GM21528 (cell line): ENCODE results near the gene UBE2R2.
"Not testable (repeated sequence)": the region's sequence is repeated elsewhere in the genome, so short reads cannot be mapped to it uniquely, and the experiment has no call there.

Source experiments
- ATAC-seq: cut with Tn5 transposase; IDR thresholded peaks from one replicate; pipeline ENCODE4 v1.9.1; 2021; ENCODE audit warnings: mild to moderate bottlenecking, moderate library complexity; ENCODE audit not compliant: unreplicated experiment, low FRiP score

UBE2R2 gene

DNA sequence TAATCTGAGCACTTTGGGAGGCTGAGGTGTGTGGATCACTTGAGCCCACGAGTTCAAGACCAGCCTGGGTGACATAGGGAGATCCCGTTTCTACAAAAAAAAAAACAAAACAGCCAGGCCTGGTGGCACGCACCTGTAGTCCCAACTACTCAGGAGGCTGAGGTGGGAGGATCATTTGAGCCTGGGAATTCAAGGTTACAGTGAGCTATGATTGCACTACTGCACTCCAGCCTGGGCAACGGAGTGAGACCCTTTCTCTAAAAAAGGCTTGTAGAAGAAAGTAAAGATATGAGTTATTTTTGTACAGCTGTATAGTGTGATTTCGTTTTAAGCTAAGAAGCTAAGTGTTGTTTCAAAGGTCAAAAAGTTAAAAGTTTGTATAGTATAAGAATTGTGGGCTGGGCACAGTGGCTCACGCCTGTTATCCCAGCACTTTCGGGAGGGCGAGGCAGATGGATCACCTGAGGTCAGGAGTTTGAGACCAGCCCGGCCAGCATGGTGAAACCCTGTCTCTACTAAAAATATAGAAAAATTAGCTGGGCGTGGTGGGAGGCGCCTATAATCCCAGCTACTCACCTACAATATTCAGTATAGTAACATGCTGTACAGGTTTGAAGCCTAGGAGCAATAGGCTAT lies 18.8 kb downstream of the UBE2R2 start:
- no peak for ATAC-seq

DNA sequence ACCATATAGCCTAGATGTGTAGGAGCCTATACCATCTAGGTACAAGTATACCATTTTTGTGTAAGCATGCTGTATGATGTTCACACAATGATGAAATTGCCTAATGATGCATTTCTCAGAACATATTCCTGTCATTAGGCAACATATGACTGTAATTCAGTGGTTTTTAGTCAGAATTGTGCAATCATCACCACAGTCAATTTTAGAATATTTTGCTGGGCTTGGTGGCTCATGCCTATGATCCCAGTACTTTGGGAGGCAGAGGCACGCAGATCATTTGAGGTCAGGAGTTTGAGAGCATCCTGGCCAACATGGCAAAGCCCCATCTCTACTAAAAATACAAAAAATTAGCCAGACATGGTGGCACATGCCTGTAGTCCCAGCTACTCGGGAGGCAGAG lies 19.3 kb downstream of the UBE2R2 start:
- ATAC-seq = not testable (repeated sequence)

DNA sequence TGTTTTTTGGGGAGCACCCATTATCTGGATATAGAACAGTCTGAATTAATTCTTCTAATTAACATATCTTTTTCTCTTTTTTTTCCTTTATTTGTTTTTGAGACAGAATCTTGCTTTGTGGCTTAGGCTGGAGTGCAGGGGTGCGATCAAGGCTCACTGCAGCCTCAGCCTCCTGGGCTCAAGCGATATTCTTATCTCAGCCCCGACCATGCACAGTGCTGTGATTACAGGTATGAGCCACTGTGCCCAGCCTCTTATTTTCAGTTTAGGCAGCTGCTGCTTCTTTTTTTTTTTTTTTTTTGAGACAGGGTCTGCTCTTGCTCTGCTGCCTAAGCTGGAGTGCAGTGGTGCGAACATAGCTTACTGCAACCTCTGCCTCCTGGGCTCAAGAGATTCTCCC lies 20.2 kb downstream of the UBE2R2 start:
- no peak for ATAC-seq

DNA sequence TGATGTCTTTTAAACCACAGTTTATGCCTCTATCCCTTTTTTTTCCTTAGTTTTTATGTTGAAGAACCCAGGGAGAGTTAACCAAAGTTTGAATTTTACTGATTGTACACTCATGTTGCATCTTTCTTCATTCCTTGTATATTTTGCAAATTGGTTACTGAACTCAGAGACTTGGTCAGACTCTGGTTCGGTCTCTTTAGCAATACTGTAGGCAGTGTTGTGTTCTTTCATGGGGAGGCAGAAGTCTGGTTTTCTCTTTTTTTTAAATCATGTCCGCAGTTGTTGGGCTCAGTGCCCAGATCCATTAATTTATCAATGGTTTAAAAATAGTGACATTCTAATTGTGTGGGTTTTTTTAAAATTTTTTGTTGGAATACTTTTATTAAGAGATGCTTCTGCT lies 23.4 kb downstream of the UBE2R2 start:
- ATAC-seq = no peak

DNA sequence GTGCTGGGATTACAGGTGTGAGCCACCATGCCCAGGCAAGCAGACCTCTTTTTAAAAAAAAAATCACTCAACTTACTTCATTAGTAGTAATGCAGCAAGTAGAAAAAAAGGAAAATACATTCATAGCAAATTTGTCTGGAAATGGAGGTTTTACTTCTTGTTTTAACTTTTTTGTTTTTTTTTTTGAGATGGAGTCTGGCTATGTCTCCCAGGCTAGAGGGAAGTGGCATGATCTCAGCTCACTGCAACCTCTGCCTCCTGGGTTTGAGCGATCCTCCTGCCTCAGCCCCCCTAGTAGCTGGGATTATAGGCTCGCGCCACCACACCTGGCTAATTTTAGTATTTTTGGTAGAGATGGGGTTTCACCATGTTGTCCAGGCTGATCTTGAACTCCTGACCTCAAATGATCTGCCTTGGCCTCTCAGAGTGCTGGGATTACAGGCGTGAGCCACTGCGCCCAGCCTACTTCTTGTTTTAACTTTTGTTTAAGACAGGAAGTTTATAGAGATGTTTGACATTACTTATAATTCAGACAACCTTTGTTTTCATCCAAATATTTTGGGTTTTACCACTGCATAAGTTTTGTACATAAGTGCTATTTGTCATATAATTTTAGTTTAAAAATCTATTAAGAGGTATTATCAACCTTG lies 26.5 kb downstream of the UBE2R2 start:
- ATAC-seq = no peak

DNA sequence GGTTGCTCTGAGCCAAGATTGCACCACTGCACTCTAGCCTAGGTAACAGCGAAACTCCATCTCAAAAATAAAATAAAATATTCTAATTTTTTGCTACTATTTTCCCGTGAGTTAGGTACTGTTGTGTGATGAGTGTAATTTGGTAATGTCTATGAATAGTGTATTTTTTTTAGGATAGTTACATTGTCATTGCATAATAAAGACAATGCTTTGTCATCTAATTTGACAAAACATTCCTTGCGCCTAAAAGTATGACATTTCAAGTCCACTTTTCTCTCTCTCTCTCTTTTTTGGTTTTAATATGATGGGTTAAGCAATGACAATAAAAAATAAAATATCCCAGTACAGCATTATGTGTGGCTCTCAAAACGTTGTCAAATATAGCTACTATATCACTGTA lies 29.3 kb downstream of the UBE2R2 start:
- no peak for ATAC-seq

DNA sequence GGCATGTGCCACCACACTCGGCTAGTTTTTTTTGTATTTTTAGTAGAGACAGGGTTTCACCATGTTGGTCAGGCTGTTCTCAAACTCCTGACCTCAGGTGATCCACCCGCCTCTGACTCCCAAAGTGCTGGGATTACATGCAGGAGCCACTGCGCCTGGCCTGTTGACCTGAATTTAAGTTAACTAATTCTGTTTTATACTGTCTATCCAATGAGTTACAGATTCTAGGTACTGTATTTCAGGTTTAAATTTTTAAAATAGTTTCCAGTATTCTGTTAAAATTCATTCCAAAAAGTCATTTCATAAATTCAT lies 30.9 kb downstream of the UBE2R2 start:
- not testable (repeated sequence) for ATAC-seq

DNA sequence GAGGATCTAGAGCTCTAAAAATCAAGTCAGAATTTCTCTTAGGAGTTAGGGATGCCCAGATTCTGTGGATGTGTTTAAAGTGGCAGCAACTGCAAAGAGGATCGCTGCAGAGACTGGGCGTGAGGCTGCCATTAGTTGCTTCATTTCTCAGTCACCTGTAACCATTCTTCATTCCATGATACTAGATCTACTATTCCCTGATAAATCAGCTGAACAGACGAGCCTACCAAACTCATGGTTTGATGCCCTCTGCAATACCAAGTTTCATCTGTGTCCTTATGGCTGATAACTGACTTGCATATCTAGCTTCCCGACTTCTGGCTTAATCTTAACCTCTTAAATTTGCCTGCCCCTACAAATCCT lies 33.3 kb downstream of the UBE2R2 start:
- ATAC-seq = no peak

DNA sequence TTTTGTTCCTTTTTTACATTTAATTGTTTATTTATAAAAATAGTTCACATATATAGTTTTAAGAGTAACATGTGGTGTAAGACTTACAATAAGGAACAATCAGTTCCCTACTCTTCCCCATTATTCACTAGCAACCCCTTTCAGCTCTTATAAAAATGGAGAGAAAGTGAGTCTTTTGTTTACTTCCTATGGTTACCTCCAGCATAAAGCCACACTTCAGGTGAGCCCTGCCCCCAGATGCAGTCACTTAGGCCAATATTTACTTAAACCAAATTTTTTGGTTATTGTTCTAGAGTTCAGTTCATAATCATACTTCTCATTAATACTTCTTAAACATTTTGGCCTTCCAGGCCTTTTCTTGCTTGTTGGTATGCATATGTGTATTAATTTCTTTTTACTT lies 33.7 kb downstream of the UBE2R2 start:
- ATAC-seq = no peak

DNA sequence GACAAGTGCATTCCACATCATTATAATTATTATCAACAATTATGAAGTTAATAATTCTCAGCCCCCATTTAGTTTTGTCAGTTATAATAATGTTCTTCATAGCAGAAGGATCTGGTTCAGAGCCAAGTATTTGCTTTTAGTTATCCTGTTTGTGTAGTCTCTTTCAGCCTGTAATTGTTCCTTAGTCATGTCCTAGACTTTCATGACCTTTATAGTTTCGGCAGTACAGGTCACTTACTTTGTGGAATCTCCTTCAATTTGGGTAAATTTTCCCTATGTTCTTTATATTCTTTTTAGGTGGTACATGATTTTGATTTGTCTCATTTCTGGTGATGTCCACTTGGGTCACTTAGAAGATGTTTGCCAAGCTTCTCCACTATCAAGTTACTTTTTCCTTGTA lies 34.3 kb downstream of the UBE2R2 start:
- no peak for ATAC-seq

DNA sequence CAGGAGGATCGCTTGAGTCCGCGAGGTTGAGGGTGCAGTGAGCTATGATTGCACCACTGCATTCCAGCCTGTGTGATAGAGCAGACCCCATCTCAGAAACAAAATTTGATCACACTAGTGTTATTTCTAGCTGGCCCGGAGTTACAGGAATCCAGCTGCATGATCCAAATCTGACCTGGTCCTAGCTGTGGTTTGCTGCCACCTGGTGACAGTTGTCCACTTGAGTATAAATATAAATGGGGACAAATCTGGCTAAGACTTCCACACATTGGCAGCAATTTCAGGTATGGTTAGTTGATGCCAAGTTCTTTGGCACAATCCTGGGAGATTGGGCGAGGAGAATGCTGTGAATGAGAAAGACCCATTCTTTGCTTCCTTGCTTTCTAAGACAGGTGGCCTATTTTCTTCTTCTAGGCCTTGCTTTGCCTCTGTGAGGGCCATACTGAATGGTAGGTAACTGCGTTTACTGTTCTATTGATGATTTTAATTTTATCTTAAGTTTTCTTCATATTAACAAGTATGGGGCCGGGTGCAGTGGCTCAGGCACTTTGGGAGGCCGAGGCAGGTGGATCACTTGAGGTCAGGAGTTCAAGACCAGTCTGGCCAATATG lies 35.4 kb downstream of the UBE2R2 start:
- no peak for ATAC-seq

DNA sequence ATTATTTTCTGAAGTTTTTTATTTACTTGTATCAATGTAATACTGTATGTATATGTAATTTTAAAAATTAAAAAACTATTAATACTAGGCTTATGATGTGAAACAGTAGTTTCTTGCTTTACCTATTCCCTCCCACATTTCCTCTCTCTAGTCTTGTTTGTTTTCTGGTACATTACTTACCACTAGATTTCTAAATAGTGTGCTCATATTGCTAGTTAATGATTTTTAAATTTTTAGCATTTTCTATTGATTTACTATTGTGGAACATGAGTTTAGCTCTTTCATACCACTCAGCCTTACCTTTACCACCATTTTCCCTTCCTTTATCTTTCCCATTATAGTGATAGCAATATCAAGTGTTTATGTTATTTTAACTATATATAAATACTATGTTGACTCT lies 39.3 kb downstream of the UBE2R2 start:
- no peak for ATAC-seq

DNA sequence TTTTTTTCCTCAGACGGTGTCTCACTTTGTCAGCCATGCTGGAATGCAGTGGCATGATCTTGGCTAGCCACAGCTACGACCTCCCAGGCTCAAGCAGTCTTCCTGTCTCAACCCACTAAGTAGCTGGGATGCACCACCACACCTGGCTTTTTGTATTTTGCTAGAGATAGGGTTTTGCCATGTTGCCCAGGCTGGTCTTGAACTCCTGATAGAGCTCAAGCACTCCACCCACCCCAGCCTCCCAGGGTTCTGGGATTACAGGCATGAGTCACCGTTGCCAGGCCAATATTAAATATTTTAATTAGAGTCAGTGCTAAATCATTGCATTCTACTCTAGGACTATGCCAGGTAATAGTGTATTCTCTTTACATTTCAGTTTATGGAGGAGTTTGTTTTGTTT lies 41.5 kb downstream of the UBE2R2 start:
- no peak for ATAC-seq

DNA sequence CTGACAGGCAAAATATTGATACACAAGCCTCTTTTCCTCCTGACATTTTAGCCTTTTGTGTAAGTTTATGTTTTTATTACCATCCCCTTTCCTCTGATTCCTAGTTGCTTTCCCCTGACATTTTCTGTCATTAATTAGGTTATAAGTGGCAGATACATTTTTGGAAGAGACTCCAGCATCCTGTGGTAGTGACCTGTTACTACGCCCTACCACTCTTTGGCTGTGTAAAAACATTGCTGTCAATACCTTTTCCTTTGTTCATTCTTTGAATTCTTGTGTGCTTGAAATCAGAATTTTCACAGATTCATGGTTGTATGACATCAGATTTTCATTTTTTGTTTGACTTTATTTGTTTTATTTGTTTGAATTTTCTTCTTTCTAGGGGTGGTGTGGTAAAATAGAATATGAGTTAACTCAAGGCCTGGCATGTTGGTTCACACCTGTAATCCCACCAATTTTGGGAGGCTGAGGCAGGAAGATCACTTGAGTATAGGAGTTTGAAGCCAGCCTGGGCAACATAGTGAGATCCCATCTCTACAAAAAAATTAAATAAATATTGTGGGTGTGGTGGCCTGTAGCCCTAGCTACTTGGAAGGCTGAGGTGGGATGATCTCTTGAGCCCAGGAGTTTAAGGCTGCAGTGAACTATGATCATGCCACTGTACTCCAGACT lies 43.4 kb downstream of the UBE2R2 start:
- ATAC-seq = no peak

DNA sequence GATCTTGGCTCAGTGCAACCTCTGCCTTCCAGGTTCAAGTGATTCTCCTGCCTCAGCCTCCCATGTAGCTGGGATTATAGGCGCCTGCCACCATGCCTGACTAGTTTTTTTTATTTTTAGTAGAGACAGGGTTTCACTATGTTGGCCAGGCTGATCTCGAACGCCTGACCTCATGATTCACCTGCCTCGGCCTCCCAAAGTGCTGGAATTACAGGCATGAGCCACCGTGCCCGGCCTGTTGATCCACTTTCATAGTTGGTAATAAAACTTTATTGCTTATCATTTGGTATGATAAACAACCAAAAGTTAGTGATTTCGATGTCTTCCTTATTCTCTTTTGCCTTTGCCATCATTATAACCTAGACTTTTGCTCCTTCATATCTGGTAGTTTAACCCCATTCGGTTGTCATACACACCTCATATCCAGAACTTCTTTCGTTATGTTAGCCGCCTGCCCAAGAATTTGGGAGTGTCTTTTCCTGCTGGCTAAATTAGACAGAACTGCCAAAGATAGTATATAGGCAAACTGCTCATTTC lies 45.0 kb downstream of the UBE2R2 start:
- ATAC-seq = no peak

DNA sequence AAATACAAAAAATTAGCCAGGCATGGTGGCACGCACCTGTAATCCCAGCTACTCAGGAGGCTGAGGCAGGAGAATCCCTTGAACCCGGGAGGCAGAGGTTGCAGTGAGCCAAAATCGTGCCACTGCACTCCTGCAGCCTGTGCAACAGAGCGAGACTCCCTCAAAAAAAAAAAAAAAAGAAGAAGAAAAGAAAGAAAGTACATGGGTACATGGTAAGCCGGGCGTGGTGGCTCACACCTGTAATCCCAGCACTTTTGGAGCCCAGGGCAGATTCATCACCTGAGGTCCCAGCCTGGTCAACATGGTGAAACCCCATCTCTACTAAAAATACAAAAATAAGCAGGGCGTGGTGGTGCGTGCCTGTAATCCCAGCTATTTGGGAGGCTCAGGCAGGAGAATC lies 46.1 kb downstream of the UBE2R2 start:
- not testable (repeated sequence) for ATAC-seq

DNA sequence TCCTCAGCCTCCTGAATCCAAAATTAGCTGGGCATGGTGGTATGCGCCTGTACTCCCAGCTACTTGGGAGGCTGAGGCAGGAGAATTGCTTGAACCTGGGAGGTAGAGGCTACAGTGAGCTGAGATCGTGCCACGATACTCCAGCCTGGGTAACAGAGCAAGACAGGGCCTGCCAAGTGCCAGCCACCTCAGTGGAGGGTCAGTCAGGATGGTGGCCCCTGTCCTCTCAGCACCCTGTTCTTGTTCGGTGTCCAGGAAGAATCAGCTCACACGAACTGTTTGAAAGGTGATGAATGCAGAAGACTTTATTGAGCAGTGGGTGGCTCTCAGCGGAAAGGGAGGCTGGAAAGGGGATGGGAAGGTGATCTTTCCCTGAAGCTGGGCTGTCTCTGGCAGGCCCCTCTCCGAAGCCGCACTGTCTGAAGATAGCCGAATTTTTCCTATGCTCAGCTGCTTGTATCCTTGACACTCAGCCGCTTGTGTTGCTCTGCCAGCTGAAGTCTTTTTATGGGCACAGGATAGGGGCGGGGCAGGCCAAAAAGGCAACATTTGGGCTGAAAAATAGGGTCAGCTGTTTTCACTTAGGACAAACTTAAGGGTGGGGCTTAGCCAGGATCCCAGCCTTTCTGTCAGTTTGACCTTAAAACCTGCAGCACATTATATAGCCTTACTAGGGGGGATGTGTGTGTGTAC lies 50.9 kb downstream of the UBE2R2 start:
- ATAC-seq = no peak

DNA sequence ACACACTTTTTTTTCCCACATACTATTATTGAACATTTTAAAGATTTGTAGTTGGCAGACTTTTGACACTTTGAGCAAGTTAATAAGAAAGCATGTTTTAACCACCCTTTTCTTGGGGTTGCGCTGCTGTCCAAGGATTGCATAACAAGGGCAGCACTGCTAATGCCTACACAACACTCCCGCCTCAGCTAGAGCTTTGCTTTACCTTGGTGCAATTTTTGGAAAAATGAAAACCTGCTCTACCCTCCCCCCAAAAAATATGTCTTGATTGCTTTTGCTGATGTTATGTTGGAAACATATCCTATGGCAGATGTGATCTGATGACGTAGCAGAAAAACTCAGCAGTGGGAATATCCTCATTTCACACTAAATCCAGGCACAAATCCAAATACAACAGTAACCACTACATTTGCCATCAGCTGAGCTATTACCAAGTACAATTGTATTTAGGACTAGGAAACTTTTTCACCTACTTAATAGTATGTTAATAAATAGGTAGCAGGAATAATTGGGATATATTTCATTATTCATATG lies 51.5 kb downstream of the UBE2R2 start:
- no peak for ATAC-seq

DNA sequence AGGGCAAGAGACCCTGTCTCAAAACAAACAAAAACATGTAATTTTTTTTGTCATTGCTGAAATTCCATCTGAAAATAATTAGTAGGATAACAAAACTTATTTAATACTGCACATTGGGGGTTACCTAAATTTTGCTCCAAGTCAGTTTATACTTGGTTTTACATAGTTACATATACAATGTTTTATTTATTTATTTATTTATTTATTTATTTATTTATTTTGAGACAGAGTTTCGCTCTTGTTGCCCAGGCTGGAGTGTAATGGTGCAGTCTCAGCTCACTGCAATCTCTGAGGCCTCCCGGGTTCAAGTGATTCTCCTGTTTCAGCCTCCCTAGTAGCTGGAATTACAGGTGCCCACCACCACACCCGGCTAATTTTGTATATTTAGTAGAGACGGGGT lies 52.3 kb downstream of the UBE2R2 start:
- ATAC-seq = not testable (repeated sequence)

DNA sequence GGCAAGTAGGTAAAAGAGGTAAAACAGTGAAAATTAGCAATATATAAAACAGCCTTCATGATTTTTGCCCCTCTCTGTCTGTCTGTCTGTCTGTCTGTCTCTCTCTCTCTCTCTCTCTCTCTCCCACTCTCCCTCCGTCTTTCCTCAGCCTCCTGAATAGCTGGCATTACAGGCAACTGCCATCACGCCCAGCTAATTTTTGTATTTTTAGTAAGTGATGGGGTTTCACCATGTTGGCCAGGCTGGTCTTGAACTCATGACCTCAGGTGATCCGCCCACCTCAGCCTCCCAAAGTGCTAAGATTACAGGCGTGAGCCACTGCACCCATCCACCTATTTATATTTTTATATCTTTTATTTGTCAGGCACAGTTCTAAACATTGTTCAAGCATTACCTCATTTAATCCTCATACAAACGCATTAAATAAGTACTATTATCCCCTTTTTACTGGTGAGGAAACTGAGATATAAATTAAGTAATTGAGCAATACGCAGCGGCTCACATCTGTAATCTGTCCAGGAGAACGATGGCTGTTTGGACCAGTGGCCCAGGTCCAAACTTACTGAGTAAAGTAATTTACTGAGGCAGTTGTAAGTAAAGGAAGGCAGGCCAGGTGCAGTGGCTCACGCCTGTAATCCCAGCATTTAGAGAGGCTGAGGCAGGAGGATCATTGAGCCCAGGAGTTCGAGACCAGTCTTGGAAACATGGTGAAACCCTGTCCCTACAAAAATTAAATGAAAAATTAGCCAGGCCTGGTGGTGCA lies 60.9 kb downstream of the UBE2R2 start:
- ATAC-seq = no peak
